ENCODE data around the gene IQSEC1. TPM values are rescaled to one million over a fixed set of nuclear protein-coding genes. Genes with fewer than 3 reads are reported as not detected.

IQSEC1 gene
- total and polyA plus RNA-seq, 10 of the 15 experiments (the other 5 are each of a cell fraction or from before 2014, with no cell fraction given), result 0.92 to 55.2 (median 8.5) TPM

DNA sequence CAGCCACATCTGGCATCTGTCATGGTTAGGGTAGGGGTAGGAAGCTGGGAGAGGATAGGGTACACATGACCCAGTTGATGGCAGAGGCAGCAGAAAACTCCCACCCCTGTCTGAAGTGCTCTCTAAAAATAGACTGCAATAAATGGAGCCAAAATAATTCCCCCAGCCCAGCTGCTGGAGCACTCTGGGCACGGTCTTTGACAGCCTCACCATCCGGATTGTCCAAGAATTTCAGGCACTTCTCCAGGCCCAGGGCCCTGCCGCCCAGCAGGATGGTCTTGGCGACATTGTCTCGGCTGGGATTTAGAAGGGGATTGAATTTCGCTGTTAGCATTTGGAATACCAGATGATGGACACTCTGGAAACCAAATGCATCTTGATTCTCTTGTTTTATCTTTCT, 103.7 kb downstream of the IQSEC1 start:
- FAIRE-seq (no peak), ATAC-seq (no peak), DNase-seq (ENCODE audit: low read depth, low spot score) (no peak)
- POLR2A ChIA-PET, result no interaction called here
- 87% methylated on average over 6 of the region's 6 CpGs for WGBS (ENCODE audit: insufficient coverage, insufficient replicate concordance, low lambda C conversion rate, missing lambda C conversion rate)
- H3K4me3 ChIP-seq, result no peak overlapping the region
- SMC1A ChIA-PET (ENCODE audit: uncharacterized antibody, unreplicated experiment), result no interaction called here
- no TSS peak for BruUV-seq (replicated peaks)
- TF ChIP-seq JUNB (IDR thresholded peaks at IDR 0.05), result no peak
- in situ Hi-C loops (cut with MboI), result no loop called here
- H3K9me3 ChIP-seq (replicated peaks; ENCODE audit: control insufficient read depth, insufficient read depth, low read length), result no peaks in the 10 kb centered on the region
- no peak overlapping the region for H3K27ac ChIP-seq (ENCODE audit: control insufficient read depth, insufficient read depth)
- CTCF ChIA-PET, result interaction anchor here (0.7 to 2.7 kb wide), 3 partner anchors 12 to 123 kb away, joined by 3 to 11 read pairs (median 3); no protein-coding TSS in a partner anchor
- RAD21 ChIA-PET (ENCODE audit: unreplicated experiment), result no interaction called here
- H3K36me3 ChIP-seq (ENCODE audit: control insufficient read depth in 2 of 2, insufficient read depth in 2 of 2, low read length in 1 of 2), result peaks cover 5 to 13% of the 10 kb centered on the region in 2 experiments; a peak in 3 of 4 replicates
- peaks cover 34% of the 10 kb centered on the region for H3K79me2 ChIP-seq (ENCODE audit: control insufficient read depth, insufficient read depth, low read length)
- H3K9ac ChIP-seq (ENCODE audit: control insufficient read depth, insufficient read depth, low read length), result no peak overlapping the region
- H4K20me1 ChIP-seq (ENCODE audit: control insufficient read depth, insufficient read depth), result peaks cover 25% of the 10 kb centered on the region
- H2AFZ ChIP-seq (ENCODE audit: control insufficient read depth, low read depth, low read length), result no peak overlapping the region
- H3K4me2 ChIP-seq (ENCODE audit: control insufficient read depth, insufficient read depth), result no peak overlapping the region
- intact Hi-C loops (cut with micrococcal nuclease; ENCODE audit: unreplicated experiment), result no loop called here
- H3K27me3 ChIP-seq (replicated peaks in 1 of 2; ENCODE audit: control insufficient read depth in 2 of 2, insufficient read depth in 2 of 2, low read length in 1 of 2), result no peaks in the 10 kb centered on the region
- peaks cover 31% of the 10 kb centered on the region for H3K4me1 ChIP-seq (ENCODE audit: control insufficient read depth, insufficient read depth, low read length)

- H4K20me1 ChIP-seq (ENCODE audit: control insufficient read depth, insufficient read depth), result peaks cover 21% of the 10 kb centered on the region
- TF ChIP-seq TCF7 (IDR thresholded peaks at IDR 0.05; ENCODE audit: borderline replicate concordance) (no peak), MEF2B (IDR thresholded peaks at IDR 0.05; ENCODE audit: partially characterized antibody, poor library complexity, severe bottlenecking) (no peak), ZNF274 (IDR thresholded peaks at IDR 0.05; ENCODE audit: insufficient read depth, insufficient read length) (no peak)
- TF ChIP-seq, protein P1, sequence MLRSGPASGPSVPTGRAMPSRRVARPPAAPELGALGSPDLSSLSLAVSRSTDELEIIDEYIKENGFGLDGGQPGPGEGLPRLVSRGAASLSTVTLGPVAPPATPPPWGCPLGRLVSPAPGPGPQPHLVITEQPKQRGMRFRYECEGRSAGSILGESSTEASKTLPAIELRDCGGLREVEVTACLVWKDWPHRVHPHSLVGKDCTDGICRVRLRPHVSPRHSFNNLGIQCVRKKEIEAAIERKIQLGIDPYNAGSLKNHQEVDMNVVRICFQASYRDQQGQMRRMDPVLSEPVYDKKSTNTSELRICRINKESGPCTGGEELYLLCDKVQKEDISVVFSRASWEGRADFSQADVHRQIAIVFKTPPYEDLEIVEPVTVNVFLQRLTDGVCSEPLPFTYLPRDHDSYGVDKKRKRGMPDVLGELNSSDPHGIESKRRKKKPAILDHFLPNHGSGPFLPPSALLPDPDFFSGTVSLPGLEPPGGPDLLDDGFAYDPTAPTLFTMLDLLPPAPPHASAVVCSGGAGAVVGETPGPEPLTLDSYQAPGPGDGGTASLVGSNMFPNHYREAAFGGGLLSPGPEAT (IDR thresholded peaks at IDR 0.05; ENCODE audit: low read depth), result no peak
- BruUV-seq (replicated peaks), result no TSS peak
- H3K4me3 ChIP-seq, result no peak overlapping the region
- FAIRE-seq (no peak), ATAC-seq (no peak), DNase-seq (ENCODE audit: low read depth, low spot score) (no peak)
- no peaks in the 10 kb centered on the region for H3K9me3 ChIP-seq (replicated peaks; ENCODE audit: control insufficient read depth, insufficient read depth, low read length)
- H3K27me3 ChIP-seq (replicated peaks in 1 of 2; ENCODE audit: control insufficient read depth in 2 of 2, insufficient read depth in 2 of 2, low read length in 1 of 2), result no peaks in the 10 kb centered on the region
- H2AFZ ChIP-seq (ENCODE audit: control insufficient read depth, low read depth, low read length), result no peak overlapping the region
- RAD21 ChIA-PET (ENCODE audit: unreplicated experiment), result interaction anchor here (1.6 kb wide), 1 partner anchor 54 kb away, joined by 4 read pairs; no protein-coding TSS in a partner anchor
- no peak overlapping the region for H3K9ac ChIP-seq (ENCODE audit: control insufficient read depth, insufficient read depth, low read length)
- POLR2A ChIA-PET, result no interaction called here
- 71% methylated on average over 5 of the region's 5 CpGs for WGBS (ENCODE audit: insufficient coverage, insufficient replicate concordance, low lambda C conversion rate, missing lambda C conversion rate)
- intact Hi-C loops (cut with micrococcal nuclease; ENCODE audit: unreplicated experiment) (no loop called here), in situ Hi-C loops (cut with MboI) (no loop called here)
- H3K4me1 ChIP-seq (ENCODE audit: control insufficient read depth, insufficient read depth, low read length), result peaks cover 31% of the 10 kb centered on the region
- no peak overlapping the region for H3K27ac ChIP-seq (ENCODE audit: control insufficient read depth, insufficient read depth)
- peaks cover 3 to 16% of the 10 kb centered on the region in 2 experiments; a peak in 3 of 4 replicates for H3K36me3 ChIP-seq (ENCODE audit: control insufficient read depth in 2 of 2, insufficient read depth in 2 of 2, low read length in 1 of 2)
- CTCF ChIA-PET, result interaction anchor here (2.7 kb wide), 1 partner anchor 13 kb away, joined by 11 read pairs; no protein-coding TSS in a partner anchor
- H3K4me2 ChIP-seq (ENCODE audit: control insufficient read depth, insufficient read depth), result peak overlapping the region; percentile 90; the same call in 1 of the 2 replicates
- peaks cover 34% of the 10 kb centered on the region for H3K79me2 ChIP-seq (ENCODE audit: control insufficient read depth, insufficient read depth, low read length)
- SMC1A ChIA-PET (ENCODE audit: uncharacterized antibody, unreplicated experiment), result no interaction called here
Observed at GRCh38 chr3:12968541-12968940, 104.7 kb downstream of the IQSEC1 start.

All from GM12878 (cell line).